ENCODE data around the gene NUBP2. TPM values are rescaled to one million over a fixed set of nuclear protein-coding genes. Genes with fewer than 3 reads are reported as not detected.
A peak's percentile ranks its signal among the peaks of the same experiment; 100 is the strongest.

Gene NUBP2
- total RNA-seq, 3 donors from 2014 or later, result 61.6 to 82.6 (median 80.3) TPM

DNA sequence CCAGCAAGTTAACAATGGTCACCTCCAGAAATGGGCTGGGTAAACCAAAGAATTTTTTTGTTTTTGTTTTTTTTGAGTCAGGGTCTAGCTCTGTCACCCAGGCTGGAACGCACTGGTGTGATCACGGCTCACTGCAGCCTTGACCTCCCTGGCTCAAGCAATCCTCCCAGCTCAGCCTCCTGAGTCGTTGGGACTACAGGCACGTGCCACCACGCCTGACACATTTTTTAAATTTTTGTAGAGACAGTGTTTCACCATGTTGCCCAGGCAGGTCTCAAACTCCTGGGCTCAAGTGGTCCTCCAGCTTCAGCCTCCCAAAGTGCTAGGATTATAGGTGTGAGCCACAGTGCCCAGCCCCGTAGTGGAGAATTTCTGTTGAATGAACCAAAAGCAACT, 2.1 kb upstream of the NUBP2 start:
- peaks cover 0 to 15% of the 10 kb centered on the region in 2 donors for H3K4me1 ChIP-seq
- H3K9me3 ChIP-seq, result no peaks in the 10 kb centered on the region
- H3K27ac ChIP-seq, result no peak overlapping the region
- H3K4me3 ChIP-seq, result peak overlapping the region in 1 of 3 donors; percentile 96
- intact Hi-C loops (cut with DNase I; ENCODE audit: low total_unique reads), result no loop called here
- DNase-seq (ENCODE audit: low spot score in 2 of 2), result no peak
- H3K27me3 ChIP-seq, result no peaks in the 10 kb centered on the region
- no peak for TF ChIP-seq POLR2AphosphoS5 (IDR thresholded peaks at IDR 0.05)
- TF ChIP-seq CTCF (IDR thresholded peaks at IDR 0.05), result no peak
- no peak for TF ChIP-seq POLR2A (IDR thresholded peaks at IDR 0.05)
- H3K36me3 ChIP-seq, result peaks cover 5% of the 10 kb centered on the region

- intact Hi-C loops (cut with DNase I; ENCODE audit: low total_unique reads), result no loop called here
These were observed 1.5 kb upstream of the NUBP2 start for GRCh38 chr16:1781254-1781653.

DNA sequence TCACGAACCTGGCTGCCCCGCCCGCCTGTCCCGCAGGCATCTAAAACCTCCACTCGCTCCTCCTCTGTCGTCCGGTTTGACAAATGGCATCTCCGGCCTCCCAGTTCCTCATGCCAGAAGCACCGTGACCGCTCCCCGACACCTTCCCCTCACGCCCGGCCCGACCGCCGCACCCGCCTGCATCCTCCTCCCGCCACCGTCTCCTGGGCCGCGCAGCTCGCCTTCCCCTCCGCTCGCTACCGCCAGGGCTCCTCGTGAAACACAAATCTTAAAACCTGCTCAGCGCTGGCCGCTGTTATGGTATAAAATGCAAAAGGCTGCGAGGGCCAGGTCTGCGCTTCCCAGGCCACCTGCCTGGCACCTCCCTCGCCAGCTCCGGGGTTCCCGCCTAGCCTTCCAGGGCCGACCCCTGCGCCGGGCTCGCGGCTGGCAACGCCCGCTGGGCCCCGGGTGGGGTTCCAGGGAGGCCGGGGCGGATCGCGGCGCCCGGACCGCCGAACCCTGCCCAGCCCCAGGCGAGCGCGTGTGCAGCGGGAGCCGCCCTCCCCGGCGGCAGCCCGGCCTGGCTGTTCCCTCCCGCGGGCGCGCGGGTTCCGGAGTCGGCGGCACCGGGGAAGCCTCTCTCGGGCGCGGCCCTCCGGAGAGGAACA, 877 bp upstream of the NUBP2 start:
- peak overlapping the region; percentile 83 to 91 for H3K27ac ChIP-seq
- peaks cover 0 to 15% of the 10 kb centered on the region in 2 donors for H3K4me1 ChIP-seq
- H3K4me3 ChIP-seq, result peak overlapping the region; percentile 77 to 96 (median 94)
- H3K9me3 ChIP-seq, result no peaks in the 10 kb centered on the region
- no peaks in the 10 kb centered on the region for H3K27me3 ChIP-seq
- intact Hi-C loops (cut with DNase I; ENCODE audit: low total_unique reads), result no loop called here
- H3K36me3 ChIP-seq, result peaks cover under 1% of the 10 kb centered on the region
- TF ChIP-seq CTCF (IDR thresholded peaks at IDR 0.05) (peak; percentile 15 to 18 (median 16)), POLR2AphosphoS5 (IDR thresholded peaks at IDR 0.05) (no peak)
- DNase-seq (ENCODE audit: low spot score in 2 of 2), result no peak

More at GRCh38 chr16:1781254-1781653, 1.5 kb upstream of the NUBP2 start:
- Histone ChIP-seq H3K27me3 (no peaks in the 10 kb centered on the region), H3K27ac (peak overlapping the region; percentile 83 to 91), H3K4me3 (peak overlapping the region; percentile 77 to 96 (median 94)), H3K4me1 (peaks cover 0 to 15% of the 10 kb centered on the region in 2 donors), H3K36me3 (peaks cover 5% of the 10 kb centered on the region), H3K9me3 (no peaks in the 10 kb centered on the region)
- no peak for DNase-seq (ENCODE audit: low spot score in 2 of 2)
- TF ChIP-seq POLR2A (IDR thresholded peaks at IDR 0.05) (no peak), POLR2AphosphoS5 (IDR thresholded peaks at IDR 0.05) (no peak), CTCF (IDR thresholded peaks at IDR 0.05) (no peak)

GRCh38 chr16:1784977-1785845, 2.5 kb downstream of the NUBP2 start:
- no peak overlapping the region for H3K27ac ChIP-seq
- TF ChIP-seq POLR2AphosphoS5 (IDR thresholded peaks at IDR 0.05), result no peak
- TF ChIP-seq POLR2A (IDR thresholded peaks at IDR 0.05), result no peak
- no peak for TF ChIP-seq CTCF (IDR thresholded peaks at IDR 0.05)
- H3K36me3 ChIP-seq, result no peaks in the 10 kb centered on the region
- no peaks in the 10 kb centered on the region for H3K9me3 ChIP-seq
- no peaks in the 10 kb centered on the region for H3K27me3 ChIP-seq
- DNase-seq (ENCODE audit: low spot score in 2 of 2), result no peak
- peaks cover 0 to 15% of the 10 kb centered on the region in 2 donors for H3K4me1 ChIP-seq
- H3K4me3 ChIP-seq, result no peak overlapping the region
- intact Hi-C loops (cut with DNase I; ENCODE audit: low total_unique reads), result no loop called here

GRCh38 chr16:1785846-1786170, 3.0 kb downstream of the NUBP2 start:
- Histone ChIP-seq H3K27ac (no peak overlapping the region), H3K4me3 (no peak overlapping the region), H3K4me1 (peaks cover 0 to 13% of the 10 kb centered on the region in 2 donors), H3K27me3 (no peaks in the 10 kb centered on the region), H3K36me3 (no peaks in the 10 kb centered on the region), H3K9me3 (no peaks in the 10 kb centered on the region)
- no peak for DNase-seq (ENCODE audit: low spot score in 2 of 2)
- intact Hi-C loops (cut with DNase I; ENCODE audit: low total_unique reads), result no loop called here
- TF ChIP-seq POLR2A (IDR thresholded peaks at IDR 0.05), result no peak
- no peak for TF ChIP-seq CTCF (IDR thresholded peaks at IDR 0.05)

Data from breast epithelium (tissue), 4 donors.